HG03064 (cell line): ENCODE results near the gene PACS2.

ENCODE experiments used
- ATAC-seq: cut with Tn5 transposase; IDR thresholded peaks from one replicate; pipeline ENCODE4 v1.9.1; 2021; ENCODE audit warnings: low read depth; ENCODE audit not compliant: unreplicated experiment

PACS2 gene

DNA sequence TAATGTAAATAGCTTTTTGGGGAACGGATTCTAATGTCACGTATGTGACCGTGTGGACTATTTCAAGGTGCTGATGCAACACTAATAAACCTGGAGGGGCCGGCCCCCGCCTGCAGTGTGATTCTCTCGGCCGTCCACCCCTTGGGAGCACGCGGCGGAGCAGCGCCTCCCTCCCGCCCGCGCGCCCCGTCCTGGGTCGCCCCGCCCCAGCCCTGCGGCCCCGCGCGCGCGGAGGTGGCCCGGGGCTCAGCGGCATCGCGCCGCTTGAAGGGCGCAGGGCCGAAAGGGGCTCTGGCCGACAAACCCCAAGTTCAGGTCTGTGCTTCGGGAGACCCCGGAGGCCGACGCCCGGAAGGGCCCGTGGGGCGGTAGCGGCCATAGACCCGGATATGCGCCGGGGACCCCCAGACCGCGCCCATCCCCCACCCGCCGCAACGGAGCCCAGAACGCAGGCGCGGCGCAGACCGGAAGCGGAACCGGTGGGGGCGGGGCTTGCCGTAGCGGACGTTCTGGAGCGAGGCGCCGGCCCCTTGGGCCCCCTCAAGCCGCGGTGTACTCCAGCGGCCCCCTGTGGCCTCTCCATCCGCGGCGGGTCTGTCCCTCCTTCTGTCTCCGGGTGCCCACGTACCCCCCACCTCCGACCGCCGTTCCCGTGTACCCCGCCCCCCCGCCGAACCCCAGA is 83.6 kb downstream of the PACS2 start, which contains the start of gene TEX22:
TSS of gene TEX22 (plus strand) at position 495 of the 682 bp plus-strand sequence. CDS start 803 bp downstream, outside the sequence.
- ATAC-seq: peak; percentile 57

- ATAC-seq: peak; percentile 7
Observed at GRCh38 chr14:105398726-105399465, 84.3 kb downstream of the PACS2 start.

DNA sequence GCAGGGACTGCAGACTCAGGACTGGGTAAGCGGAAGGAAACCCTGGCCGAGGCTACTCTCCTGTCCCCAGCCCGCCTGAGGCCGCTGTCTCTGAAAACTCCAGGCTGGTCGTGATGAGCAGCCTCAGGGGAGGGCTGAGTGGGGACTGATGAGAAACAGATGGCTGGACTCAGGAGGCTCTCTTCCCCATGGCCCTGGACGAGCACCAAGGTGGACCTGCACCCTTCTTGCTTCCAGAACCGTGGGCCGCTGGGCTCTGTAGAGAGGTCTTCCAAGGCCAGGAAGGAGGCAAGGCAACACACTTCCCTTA is 84.9 kb downstream of the PACS2 start:
- ATAC-seq: no peak

DNA sequence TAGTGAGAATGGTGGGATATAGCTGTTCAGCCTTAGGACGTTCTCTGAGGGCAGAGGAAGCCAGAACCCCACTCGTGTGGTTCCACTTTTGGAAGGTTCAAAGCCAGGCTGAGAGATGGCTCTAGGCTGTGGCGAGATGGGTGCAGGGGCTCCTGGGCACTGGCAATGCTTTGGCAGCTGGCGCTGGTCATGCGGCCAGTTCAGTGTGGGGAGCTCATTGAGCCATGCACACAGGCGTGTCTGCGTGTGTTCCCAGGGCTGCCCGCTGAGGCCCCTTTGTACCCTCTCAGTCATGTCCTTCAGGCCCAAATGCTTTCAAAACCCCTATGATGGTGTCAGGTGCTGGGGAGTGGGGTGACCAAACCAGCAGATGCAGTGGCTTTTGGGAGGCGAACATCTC is 85.5 kb downstream of the PACS2 start:
- no peak for ATAC-seq

DNA sequence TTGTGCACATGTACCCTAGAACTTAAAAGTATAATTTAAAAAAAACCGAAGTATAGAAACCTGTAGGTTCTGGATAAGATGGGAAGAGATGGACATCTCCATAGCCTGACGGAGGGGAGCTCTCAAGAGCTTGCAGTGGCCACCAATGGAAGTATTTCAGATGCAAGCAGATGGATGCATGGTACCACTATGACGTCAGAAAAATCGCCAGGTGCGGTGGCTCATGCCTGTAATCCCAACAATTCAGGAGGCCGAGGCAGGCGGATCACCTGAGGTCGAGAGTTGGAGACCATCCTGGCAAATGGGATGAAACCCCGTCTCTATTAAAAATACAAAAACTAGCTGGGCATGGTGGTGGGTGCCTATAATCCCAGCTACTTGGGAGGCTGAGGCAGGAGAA is 87.2 kb downstream of the PACS2 start:
- ATAC-seq: no peak

GRCh38 chr14:105408592-105408991 is 94.0 kb downstream of the PACS2 start:
- no peak for ATAC-seq

DNA sequence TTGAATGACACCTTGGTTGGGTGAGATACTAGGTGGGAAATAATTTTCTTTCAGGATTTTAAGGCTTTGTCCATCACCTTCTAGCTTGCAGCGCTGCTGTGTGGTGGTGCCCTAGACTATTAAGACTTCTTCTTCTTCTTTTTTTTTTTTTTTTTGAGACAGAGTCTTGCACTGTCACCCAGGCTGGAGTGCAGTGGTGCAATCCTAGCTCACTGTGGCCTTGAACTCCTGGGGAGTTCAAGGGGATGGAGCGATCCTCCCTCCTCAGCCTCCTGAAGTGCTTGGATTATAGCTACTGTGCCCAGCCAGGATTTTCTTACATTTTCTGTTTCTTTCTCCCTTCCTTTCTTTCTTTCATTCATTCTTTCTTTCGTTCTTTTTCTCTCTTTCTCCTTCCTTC is 94.8 kb downstream of the PACS2 start:
- no peak for ATAC-seq

- ATAC-seq: no peak
Observed at GRCh38 chr14:105410642-105411016, 96.1 kb downstream of the PACS2 start.

GRCh38 chr14:105411017-105411941 is 96.7 kb downstream of the PACS2 start:
- no peak for ATAC-seq

DNA sequence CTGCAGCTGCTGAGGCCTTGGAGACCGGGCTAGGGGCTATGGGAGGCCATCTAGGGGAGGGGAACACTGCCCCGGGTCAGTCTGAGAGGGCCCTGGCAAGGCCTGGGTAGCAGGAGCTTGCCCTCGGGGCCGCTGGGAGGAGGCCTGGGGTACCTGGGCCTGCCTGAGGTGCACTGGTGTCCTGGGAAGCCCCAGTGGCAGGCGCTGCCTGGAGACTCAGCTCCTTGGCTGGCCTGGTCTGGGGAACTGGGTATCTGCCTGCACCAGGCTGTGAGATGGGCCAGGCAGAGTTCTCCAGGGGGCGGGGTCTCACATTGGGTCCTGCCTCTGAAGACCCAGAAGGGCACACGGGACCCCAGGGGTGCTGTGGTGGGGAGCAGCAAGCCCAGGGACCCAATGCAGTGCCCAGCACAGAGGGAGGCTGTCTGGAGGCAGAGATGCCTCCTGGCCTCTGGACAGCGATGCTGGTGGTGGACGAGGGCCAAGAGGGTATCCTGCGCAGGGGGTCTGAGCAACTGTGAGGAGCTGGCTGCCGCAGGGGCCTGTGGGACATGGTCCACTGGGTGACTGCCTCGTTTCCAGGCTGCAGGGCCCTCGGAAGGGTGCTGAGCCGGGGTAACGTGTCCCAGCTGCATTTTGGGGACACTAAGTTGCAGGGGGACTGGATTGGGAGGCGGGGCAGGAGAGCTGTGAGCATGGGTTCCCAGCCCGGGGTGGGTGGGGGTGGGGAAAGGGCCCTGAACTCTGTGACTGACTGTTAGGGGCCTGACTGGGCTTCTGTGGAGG is 97.6 kb downstream of the PACS2 start:
- no peak for ATAC-seq

- no peak for ATAC-seq
Observed at GRCh38 chr14:105412771-105413543, 98.4 kb downstream of the PACS2 start.

DNA sequence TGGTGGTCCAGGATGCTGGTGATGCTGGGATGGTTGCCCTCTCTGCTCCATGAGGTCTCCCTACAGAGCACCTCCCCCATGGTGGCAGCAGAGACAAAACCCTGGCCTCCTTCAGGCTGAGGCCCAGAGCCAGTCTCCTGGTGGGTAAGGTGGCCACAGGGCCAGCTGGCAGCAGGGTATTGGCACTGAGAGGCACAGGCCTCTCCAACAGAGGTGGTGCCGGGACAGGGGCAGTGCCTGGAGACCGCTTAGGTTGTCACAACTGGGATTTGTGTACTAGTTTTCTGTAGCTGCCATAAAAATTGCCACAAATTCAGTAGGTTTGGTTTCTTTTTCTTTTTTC is 99.0 kb downstream of the PACS2 start:
- no peak for ATAC-seq

DNA sequence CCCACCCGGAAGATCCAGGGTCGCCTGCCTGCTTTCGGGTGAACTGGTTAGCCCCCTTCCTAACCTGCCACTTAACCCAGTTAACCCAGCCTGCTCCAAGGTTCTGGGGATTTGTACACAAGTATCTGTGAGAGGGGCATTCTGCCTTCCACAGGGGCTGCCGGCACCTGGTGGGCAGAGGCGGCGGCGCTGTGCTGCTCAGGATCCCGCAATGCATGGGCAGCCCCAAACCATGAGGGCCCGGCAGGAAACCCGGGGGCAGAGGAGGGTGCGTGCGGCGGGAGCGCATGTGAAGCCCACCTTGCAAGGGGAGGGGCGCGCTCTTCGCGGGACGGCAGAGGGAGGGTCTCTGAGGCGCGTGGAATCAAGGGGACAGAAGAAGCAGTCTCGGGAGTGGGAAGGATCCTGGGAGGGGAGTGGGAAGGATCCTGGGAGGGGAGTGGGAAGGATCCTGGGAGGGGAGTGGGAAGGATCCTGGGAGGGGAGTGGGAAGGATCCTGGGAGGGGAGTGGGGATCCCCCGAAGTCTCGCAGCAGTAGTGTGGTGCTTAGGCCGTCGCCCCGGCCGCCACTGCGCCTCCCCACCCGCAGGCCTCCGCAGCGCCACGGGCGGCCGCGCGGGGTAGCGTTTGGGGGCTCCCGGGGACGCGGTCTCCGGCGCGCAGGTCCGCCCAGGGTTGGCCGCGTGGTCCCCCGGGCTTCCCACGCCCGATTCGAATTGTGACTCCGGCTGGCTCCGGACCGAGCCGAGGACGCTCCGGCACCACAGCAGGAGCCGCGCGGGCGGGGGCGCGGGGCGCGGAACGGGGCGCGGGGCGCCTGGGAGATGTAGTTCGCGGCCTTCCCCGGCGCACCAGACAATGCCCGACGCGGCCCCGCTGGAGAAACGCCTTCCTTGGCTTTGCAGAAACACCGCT is 100.2 kb downstream of the PACS2 start:
- ATAC-seq: peak; percentile 50

DNA sequence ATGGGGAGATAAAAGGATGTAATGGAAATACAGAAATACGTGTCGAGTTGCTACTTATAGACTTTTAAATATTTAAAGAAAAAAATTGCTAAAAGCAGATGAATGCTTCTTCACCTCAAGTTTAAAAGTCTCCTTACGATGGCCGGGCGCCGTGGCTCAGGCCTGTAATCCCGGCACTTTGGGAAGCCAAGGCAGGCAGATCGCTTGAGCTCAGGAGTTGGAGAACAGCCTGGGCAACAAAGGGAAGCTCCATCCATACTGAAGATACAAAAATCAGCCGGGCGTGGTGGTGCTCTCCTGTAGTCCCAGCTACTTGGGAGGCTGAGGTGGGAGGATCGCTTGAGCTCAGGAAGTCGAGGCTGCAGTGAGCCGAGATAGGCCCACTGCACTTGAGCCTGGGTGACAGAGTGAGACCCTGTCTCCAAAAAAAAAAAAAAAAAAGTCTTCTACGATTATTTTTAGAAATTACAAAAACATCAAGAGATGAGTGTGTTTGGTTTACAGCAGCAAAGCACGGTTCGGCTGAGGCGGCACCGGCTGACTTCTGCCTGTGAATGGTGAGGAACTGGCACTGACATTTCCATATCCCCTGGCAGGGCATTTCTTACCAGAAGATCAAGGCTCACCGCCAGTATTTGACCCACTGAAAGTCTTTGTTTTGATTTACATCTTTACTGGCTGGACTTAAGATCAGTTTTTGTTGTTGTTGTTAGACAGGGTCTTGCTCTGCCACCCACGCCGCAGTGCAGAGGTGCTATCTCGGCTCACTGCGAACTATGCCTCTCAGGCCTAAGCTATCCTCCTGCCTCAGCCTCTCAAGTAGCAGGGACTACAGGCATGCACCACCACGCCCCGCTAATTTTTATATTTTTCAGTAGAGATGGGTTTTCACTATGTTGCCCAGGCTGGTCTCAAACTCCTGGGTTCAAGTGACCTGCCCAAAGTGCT is 101.2 kb downstream of the PACS2 start:
- no peak for ATAC-seq

DNA sequence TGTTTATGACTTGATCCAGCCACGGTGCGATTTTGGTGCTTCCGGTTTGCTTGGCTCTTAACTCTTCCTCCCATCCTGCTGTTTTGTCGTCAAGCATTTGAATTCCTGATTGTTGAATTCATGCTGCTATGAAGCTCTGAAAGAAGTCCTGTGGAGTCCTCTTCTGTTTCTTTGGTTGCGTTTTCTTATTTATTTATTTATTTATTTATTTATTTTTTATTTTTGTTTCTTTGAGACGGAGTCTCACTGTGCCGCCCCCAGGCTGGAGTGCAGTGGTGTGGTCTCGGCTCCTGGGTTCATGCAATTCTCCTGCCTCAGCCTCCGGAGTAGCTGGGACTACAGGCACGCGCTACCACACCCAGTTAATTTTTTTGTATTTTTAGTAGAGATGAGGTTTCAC is 102.1 kb downstream of the PACS2 start:
- ATAC-seq: no peak

DNA sequence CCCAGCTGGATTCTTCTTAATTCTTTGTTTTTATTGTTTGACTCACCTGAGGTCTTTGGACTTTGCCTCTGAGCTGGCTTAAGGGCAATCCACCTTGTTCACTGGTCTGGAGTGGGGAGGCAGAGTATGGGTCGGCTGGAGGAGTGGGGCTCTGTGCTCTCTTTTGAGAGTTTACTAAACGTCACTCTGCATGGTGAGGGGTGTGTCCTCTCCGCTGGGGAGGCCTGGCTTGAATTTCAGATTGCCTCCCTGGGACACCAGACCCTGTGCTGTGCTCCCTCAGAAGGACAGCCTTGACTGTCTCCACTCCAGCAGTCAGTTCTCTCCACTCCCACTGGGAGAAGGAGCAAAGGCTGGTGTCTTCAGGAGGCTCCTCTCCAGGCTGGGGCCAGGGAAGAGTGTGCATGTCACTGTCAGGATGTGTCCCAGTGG is 103.2 kb downstream of the PACS2 start:
- ATAC-seq: no peak

DNA sequence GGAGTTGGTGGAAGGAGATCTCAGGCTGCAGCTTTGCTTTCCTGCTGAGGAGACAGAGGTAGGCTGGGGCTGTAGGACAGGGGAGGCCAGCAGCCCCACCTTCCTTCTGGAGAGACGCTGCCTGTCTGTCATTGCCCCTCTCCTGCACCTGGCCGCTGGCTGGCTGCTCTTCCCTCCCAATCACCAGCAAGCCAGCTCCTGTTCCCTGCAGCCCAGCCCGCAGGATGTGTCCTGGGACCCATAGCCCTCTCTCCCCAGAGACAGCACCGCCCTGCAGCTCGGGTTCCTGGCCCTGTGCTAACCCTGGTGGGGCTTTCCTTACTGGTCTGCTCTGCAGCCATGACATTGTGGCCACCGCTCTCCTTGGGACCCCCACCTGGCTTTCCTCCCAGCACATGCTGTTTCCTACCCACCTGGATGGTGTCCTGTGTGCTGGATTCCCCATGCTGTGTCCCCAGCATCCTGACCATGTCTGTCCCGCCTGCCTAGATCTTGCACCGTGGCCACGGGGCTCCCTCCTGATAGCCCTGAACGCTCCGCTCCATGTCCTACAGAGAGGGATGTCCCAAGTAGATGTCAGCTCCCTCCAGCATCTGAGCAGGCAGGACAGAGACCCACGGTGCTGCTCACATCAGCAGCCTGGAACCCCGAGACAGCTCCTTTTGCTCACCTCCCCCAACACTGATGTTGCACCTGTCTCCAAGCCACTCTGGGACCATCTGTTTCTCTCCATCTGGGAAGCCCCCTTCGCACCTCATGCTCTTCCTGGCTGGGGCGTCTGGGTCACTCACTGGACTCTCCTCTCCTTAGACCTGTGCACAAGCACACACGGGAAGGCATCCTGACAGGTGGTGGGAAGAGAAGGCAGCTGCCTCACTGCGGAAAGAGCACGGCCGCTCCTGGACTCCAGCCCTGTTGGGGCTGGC is 104.0 kb downstream of the PACS2 start:
- ATAC-seq: no peak
